Fibroblast of gingiva (primary cell): ENCODE data around the gene GREB1.

Experiments used
- DNase-seq: peaks from one replicate; pipeline ENCODE4 v3.0.0-alpha.2; 2011; ENCODE audit warnings: low read depth

GREB1 gene

DNA sequence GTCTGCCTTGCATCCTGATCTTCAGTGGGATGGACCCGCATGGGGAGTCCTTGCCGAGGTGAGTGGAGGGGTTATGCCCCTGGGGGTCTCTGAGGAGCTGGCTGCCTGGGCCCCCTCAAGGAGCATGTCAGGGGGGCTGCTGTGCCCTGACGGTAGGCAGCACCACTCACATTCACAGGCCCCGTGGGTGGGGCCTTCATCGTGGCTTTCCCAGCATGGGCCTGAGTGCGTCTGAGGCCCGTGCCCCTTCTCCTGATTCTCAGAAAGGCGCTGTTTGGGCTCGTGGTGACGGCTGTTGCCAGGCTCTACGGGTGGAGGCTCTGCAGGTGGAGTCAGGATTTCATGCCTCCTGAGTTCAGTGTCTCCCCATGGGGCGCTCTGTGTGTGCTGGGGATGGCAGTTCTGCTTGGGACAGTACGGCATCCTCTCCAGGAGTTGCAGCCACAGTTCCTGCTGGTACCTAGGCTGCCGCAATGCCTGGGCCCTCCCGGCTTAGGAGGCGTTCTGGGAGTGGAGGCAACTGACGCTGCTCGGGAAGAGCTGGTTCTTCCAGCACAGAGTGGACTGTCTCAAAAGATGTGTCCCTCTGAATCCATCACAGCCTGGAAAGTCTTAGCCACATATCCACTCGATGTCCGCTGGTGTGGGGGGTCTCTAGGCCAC lies 78.8 kb downstream of the GREB1 start:
- DNase-seq = no peak

DNA sequence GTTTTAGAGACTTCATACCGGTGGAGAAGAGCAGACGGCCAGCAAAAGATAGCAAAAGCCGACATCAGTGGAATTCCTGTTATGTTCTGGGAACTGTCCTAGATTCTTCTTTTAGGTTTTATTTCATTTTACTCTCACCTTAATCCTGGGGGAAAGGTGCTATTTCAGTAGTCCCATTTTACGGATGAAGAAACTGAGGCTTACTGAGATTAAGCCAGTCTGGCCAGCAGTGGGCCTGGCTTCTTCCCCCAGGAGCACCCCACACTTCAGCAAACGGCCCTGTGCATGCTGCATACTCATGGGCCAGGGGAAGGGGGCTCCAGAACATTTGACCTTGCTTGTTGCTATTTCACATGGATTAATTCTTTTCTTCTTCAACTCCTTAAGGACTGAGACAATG lies 79.5 kb downstream of the GREB1 start:
- DNase-seq = no peak

DNA sequence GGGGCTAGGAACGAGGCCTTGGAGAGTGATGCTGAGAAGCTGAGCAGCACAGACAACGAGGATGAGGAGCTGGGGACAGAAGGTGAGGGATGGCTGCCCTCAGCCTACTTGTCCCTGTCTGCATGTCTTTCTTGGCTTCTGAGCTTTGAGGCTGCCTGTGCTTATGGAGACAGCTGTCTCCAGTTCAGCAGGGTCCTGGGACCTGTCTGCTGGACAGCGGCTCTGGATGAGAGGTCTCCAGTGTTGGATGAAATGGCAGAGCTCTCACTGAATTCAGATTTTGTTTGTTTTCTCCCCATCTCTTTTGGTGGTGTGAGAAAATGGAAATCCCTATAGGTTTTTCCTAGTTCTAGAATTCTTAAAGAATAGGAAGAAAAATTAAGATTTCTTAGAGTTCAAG lies 81.4 kb downstream of the GREB1 start:
- no peak for DNase-seq

DNA sequence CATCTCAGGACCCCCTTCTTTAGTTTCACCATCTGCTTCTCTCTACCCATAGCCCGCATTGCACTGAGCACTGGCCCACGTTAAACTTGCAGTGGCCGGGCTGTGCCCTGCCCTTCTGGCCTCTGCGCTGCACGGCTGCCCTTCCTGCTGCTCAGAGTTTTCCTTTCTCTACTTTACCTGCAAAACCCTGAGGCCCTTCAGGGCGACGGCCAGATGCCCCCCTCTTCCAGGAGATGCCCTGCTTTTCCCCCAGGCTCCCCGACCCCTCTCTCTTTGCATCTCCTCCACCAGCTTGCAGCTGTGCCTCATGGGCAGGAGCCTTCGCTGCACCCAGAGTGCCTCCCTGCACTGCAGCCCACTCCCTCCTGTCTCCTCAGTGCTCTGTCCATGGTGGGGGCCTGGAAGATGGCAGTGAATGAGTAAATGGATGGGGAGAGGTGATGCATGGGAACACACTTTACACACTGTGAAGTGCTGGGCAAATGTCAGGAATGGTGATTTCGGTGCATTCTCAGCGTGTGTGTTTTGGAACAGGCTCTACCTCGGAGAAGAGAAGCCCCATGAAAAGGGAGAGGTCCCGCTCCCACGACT lies 82.3 kb downstream of the GREB1 start:
- DNase-seq = no peak

DNA sequence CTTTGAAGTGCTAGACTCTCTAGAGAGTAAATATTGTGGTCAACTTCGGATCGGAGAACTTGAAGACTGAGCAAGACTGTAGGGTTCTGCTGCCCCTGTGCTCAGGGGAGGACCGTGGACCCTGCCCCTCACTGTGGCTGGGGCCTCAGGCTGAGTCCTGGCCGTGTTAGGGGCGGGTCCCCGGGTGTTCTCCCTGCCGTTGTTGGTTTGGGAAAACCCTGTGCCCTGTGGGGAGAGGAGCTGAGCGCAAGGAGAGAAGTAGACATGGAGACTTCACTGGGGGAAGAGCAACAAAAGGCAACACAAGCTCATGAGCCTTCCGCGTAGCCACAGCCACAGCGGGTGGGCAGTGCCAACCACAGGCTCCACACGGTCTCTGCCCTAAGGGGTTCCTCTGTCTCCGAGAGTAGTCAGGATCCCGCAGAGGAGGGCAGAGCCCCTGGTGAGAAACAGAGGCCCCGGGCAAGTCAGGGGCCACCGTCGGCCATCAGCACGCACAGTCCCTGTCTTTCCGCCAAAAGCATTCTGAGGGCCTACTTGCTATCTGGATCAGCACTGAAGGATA lies 83.1 kb downstream of the GREB1 start:
- DNase-seq = no peak

DNA sequence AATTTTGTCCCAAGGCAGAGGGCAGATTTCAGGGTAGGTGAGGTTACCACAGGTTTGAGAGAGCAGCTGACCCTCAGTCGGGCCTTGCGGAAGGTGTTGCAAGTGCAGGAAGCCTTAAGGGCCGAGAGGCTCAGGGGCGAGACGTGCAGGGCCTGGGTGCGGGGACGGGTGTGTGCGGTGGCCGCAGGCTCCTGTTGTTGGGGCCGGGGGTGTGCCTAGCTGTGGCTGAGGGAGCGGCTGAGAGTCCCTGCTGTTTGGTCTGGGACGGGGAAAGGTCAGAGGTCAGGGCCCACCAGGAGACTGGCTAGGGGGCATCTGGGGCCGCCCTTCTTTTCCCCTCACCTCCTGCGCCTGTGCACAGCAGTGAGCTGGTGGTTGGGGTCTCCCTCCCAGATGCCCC lies 83.7 kb downstream of the GREB1 start:
- no peak for DNase-seq

DNA sequence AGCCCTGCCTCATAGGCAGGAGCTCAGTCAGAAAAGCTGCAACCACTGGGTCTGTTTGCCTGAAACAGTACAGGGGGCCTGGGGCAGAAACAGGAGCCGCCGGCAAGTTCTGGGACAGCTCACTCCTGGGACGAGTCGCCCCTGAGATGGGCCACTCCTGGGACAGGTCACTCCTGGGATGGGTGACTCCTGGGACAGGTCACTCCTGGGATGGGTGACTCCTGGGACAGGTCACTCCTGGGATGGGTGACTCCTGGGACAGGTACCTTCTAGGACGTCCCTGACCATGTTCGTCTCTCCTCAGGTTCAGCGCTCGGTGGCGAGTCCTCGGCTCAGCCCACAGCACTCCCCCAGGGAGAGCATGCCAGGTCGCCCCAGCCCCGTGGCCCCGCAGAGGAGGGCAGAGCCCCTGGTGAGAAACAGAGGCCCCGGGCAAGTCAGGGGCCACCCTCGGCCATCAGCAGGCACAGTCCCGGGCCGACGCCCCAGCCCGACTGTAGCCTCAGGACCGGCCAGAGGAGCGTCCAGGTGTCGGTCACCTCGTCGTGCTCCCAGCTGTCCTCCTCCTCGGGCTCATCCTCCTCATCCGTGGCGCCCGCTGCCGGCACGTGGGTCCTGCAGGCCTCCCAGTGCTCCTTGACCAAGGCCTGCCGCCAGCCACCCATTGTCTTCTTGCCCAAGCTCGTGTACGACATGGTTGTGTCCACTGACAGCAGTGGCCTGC lies 84.3 kb downstream of the GREB1 start:
- DNase-seq = no peak

DNA sequence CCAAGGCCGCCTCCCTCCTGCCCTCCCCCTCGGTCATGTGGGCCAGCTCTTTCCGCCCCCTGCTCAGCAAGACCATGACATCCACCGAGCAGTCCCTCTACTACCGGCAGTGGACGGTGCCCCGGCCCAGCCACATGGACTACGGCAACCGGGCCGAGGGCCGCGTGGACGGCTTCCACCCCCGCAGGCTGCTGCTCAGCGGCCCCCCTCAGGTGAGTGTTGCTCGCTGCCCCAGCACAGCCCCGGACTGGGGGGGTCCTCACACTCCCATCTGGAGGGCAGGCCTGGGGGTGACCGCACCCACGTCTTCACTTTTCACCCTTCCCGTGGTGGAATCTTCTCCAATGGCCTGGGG lies 84.8 kb downstream of the GREB1 start:
- DNase-seq = no peak

DNA sequence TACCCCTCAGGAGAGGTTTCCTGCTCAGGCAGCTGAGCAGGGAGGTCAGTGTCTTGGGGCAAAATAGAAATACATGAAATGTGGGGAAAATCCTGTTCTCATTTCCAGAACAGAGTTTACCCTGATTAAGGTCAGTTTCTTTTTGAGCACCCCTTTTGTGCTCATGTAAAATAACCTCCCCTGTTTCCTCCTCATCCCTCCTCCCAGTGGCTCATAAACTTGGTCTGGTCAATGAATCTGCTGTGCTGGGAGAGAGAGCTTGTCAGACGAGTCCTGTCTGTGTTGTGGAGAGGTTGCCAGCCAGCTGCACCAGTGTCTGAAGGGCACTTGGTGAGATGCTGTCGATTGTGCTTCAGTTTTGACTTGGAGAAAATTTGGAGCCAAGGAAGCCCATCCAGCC lies 87.6 kb downstream of the GREB1 start:
- DNase-seq = no peak

DNA sequence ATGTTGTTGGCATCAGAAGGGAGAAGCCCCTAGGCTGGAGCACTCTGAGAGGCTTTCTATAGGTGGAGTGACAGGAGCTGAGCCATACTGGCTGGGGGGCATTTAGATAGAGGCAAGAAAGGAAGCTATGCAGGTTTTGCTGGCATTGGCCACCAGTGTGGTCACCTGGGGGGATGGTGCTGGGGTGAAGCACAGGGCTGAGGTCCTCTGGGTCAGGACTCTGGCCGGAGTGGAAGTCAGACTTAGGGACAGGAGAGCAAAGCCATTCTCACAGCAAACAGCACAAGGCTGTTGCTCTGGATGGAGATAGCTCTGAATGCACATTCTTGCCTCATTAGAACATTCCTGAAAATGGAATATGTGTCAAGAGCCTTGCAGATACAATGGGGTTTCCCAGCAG lies 88.8 kb downstream of the GREB1 start:
- DNase-seq = no peak

DNA sequence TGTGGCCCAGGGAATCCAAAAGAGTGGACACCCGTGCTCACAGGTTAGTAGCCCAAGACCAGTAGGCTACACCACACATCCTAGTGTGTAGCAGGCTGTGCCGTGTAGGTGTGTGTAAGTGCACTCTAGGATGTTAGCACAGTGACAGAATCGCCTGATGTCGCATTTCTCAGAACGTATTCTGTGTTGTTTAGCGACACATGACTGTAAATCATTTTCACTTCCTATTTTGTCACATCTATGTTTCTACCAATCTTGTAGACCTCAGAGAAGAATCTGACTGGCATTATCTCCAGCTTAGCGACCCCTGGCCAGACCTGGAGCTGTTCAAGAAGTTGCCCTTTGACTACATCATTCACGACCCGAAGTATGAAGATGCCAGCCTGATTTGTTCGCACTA lies 91.0 kb downstream of the GREB1 start:
- DNase-seq = no peak

DNA sequence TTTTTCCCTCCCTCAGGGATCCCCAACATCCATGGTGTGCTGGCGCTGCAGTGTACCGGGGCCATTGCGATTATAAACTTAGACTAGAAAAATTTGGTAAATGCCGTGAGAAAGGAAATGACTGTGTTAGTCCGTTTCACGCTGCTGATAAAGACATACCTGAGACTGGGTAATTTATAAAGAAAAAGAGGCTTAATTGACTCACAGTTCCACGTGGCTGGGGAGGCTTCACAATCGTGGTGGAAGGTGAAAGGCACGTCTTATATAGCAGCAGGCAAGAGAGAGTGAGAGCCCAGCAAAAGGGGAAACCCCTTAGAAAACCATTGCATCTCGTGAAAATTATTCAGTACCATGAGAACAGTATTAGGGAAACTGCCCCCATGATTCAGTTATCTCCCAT lies 91.8 kb downstream of the GREB1 start:
- no peak for DNase-seq

DNA sequence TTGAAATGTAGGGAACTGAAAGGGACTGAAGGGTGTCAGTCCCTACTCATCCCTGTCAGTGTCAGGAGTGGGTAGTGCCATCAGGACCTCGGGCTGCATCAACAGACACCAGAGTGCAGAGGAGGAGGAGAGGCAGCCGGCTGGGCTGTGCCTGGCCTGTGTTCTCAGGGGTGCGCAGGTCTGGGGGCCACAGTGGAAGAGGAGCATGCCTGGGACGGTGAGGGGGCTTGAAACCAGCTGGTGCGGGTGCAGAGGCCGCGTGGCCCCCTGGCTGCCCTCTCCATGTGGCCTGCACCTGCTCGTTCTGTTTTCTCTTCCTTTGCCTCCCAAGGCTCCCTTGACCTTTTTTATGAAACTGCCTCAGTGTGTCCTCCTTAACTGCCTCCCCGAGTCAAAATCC lies 94.8 kb downstream of the GREB1 start:
- DNase-seq = no peak

DNA sequence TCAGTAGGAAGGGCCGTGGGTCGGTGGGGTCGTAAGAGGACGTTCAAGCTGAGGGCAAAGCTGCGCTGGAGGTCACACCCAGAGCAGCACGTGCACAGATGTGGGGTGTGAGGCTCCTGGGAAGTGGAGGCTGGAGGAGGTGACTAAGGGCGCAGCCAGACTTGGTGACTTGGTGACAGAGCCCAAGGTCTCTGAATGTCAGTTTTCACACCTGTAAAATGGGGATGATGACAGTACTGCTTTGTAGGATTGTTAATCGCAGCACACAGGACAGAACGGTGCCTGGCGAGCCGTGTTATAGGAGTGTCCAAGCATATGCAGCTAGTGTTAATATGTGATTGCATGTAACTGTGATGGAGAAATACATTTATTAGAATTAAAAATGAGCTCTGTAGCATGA lies 95.4 kb downstream of the GREB1 start:
- DNase-seq = no peak

DNA sequence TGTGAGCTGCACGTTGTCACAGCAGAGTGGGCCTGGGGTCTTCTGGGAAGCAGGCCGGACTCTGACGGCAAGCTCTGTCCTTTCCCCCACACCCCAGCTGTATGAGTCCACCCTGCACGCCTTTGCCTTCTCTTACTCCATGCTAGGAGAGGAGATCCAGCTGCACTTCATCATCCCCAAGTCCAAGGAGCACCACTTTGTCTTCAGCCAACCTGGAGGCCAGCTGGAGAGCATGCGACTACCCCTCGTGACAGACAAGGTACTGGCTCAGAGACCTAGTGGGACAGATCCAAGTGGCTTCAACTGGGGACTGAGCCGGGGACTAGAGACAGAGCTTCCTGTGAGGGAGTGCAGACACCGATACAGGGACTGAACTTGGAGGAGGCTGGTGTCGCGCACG lies 96.0 kb downstream of the GREB1 start:
- no peak for DNase-seq

DNA sequence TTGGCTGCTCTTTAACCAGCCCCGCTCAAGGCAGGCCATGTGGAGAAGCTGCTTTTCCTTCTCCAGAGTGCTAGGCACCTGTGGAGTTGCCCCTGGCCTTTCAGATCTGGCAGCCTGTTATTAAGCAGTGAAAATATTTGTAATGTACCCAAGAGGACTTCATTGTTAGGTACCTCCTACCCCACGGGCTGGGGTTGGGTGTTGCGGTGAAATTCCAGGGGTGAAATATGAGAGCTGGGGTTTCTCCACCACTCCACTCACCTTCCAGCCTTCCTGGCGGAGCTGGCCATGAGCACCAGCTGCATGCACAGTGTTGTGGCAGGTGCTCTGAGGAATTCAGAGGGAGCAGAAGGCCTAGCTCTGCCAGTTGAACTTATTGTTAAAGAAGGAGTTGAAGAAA lies 97.0 kb downstream of the GREB1 start:
- no peak for DNase-seq

DNA sequence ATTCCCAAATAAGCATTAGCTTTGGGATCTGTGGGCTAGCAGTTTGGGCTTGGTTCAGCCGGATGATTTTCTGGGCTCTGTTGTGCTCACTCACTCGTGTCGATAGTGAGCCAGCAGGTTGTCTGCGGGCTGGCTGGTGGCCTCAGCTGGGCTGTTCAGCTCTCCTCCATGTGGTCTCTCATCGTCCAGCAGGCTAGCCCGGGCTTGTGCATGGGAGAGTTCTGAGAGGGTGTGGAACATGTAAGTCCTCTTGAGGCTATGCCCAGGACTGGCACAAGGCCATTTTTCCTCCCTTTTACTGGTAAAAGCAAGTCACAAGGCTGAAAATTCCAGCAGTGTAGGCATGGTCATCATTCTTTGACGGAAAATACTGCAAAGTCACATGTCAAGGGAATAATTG lies 97.6 kb downstream of the GREB1 start:
- DNase-seq = no peak

DNA sequence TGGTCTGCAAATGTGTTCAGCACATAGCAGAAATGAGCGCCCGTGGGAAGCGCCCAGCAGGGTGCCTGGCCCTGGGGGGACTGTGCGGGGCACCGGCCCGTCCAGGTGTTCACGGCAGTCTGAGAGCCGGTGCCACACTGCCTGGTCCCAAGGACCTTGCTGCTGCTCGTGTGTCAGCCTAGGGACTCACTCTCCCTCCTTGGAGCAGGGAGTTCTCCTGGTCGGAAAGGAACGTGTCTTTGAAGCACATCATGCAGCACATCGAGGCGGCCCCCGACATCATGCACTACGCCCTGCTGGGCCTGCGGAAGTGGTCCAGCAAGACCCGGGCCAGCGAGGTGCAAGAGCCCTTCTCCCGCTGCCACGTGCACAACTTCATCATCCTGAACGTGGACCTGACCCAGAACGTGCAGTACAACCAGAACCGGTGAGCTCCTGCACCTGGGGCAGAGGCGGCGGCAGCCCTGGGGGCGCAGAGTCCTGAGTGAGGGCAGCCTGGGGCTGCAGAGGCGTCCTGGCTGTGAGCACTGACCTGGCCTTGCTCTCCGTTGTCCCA lies 100.2 kb downstream of the GREB1 start:
- DNase-seq = no peak

DNA sequence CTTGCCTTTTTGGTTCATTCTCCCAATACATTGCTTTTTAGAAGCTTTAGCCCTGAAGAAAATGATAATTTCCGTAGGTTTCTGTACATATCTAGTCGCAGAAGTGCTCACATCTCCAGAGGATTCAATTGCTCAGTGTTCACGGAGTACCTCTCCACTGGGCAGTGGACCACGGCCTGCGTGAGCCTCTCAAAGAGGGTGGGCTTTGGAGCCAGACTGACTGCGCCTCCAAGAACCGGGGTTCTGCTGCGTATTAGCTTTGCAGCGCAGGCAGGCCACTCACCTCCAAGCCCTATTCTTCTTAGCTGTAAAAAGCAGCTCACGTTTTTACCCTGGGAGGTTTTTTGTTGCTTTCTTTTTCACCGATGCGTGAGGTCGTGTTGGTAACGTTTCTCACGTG lies 100.7 kb downstream of the GREB1 start:
- no peak for DNase-seq

DNA sequence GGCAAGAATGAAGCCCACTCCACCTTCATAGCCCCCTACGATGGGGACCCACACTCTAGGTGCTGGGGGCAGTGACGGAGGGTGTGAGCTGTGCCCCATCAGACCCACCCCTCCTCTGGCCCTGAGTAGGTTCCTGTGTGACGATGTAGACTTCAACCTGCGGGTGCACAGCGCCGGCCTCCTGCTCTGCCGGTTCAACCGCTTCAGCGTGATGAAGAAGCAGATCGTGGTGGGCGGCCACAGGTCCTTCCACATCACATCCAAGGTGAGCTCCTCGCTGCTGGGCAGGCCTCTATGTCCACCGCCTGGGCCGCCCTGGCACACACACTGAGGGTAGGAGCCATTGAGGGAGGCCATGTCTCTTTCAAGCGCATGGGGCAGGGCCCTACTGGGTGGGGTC lies 101.3 kb downstream of the GREB1 start:
- no peak for DNase-seq

DNA sequence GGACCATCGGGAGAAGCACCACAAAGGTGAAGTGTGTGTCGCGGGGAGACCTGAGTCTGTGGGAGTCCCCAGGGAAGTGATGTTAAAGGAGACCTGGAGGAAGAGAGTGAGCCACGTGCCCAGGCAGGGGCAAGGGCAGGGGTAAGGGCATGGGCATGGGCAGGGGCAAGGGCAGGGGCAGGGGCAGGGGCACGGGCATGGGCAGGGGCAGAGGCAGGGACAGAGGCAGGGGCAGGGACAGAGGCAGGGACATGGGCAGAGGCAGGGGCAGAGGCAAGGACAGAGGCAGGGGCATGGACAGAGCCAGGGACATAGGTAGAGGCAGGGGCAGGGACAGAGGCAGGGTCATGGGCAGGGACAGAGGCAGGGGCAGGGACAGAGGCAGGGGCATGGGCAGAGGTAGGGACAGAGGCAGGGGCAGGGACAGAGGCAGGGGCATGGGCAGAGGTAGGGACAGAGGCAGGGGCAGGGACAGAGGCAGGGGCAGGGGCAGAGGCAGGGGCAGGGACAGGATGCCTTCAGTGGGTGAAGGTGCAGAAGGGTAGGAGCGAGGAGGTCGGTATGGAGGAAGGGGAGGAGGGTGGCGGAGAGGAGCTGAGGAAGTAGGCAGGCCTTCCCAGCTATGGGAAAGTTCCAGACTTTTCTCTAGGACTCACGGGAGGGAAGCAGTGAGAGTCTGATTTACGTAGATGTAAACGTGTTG lies 102.9 kb downstream of the GREB1 start:
- DNase-seq = no peak

DNA sequence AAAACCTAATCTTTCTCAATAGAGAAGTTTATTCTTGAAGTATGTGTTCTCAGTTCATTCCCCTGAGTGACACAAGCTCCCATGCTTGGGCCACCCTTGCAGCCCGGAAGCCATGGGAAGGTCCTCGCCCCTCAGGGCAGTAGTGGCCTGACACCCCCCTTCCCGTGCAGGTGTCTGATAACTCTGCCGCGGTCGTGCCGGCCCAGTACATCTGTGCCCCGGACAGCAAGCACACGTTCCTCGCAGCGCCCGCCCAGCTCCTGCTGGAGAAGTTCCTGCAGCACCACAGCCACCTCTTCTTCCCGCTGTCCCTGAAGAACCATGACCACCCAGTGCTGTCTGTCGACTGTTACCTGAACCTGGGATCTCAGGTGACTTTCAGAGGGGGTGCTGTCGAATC lies 103.7 kb downstream of the GREB1 start:
- no peak for DNase-seq

DNA sequence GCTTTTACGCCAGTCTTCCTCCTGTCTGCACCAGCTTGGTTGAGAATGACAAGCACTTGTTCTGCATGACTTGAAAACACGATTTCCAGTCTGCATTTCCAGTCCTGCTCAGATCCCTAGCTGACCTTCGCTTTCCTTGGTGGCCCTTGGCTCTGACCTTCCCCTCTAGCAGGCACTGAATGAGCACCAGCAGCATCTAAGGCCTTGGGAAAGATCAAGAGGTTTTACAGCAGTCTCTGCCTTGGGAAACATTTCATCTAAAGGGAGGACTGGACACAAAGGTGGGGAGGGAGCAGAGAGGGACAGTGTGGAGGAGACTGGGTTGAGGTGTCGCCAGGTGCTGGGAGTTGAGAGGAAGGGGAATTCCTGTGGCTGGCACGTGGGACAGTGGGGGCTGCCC lies 105.7 kb downstream of the GREB1 start:
- DNase-seq = no peak
